CD4-positive, alpha-beta T cell treated with Interleukin-17A for 1 hour (primary cell): Measurements from ENCODE around the gene PARD6G.
"Not testable (repeated sequence)": the region's sequence is repeated elsewhere in the genome, so short reads cannot be mapped to it uniquely, and the experiment has no call there.

Source experiments
- DNase-seq: peaks from one replicate; pipeline ENCODE4 v3.0.0-alpha.2; 2020

Gene PARD6G

GRCh38 chr18:80170395-80171053, 76.8 kb downstream of the PARD6G start:
- no peak for DNase-seq

GRCh38 chr18:80169607-80170006, 77.7 kb downstream of the PARD6G start:
- no peak for DNase-seq

DNA sequence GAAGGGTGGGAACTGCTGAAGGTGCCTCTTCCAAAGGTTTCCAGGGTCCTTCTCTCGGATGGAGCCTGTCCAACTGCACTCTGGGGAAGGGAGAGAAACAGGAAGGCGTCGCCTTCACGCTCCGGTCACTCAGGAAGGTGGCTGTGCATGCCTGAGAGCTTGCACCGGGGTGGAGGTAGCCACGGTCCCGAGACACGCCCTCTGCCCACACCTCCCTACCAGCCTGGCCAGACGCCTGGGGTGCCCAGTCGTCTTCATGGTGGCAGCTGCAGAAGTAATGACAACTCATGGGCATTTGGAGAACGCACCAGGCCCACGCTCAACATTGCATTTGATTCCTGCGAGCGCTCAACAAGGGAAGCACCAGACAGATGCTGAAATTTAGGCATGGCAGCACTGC, 78.3 kb downstream of the PARD6G start:
- DNase-seq: no peak

DNA sequence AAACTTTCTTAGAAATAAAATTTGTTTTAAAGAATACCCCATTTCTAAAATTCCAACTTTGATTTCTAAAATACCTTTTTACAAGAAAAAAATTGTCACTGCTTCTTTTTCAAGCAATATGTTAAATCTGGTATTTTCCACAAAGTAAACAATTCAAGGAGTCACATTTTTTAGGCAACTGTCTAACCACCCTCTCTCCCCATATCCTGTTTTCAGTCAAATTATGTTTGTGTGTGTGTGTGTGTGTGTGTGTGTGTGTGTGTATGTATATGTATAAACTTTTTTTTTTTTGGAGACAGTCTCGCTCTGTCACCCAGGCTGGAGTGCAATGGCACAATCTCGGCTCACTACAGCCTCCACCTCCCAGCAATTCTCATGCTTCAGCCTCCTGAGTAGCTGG, 79.0 kb downstream of the PARD6G start:
- no peak for DNase-seq

GRCh38 chr18:80167931-80168330, 79.4 kb downstream of the PARD6G start:
- DNase-seq: no peak

DNA sequence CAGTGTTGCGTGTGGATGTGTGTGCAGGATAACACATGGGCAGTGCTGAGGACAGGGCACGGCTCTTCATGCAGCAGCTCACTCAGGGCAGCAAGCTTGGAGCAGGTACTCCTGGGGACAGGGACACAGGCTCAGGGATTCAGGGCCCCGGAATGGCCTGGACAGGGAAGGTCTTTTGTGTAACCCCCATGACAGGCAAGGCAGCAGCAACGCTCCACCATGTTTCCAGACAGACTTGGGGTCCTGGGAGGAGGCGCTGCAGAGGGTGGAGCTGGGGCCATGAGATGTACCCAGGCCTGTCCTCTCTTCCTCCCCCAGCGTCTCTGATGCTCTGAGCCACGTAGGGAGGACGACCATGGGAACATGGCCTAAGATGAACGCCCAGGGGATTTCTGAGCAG, 80.0 kb downstream of the PARD6G start:
- no peak for DNase-seq

- DNase-seq: no peak
Measured at GRCh38 chr18:80166725-80167124, 80.6 kb downstream of the PARD6G start.

DNA sequence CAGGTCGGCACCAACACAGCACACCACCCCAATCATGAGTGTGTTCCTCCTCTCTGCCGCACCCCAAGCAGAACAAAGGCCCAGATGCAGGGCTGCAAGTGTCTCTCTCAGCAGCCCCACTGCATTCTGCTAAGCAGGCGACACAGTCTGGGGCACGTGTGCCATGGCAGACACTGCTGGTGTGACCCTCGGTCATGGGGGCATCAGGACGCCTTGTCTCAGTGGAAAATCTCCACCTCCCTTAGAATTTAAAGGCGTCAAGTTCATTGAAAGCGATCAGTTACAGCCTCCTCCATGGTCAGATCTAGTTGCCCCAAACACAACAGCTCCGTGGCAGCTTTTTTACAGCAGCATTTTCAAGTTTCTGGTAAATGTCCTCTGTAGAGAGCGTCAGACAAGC, 81.1 kb downstream of the PARD6G start:
- DNase-seq: no peak

DNA sequence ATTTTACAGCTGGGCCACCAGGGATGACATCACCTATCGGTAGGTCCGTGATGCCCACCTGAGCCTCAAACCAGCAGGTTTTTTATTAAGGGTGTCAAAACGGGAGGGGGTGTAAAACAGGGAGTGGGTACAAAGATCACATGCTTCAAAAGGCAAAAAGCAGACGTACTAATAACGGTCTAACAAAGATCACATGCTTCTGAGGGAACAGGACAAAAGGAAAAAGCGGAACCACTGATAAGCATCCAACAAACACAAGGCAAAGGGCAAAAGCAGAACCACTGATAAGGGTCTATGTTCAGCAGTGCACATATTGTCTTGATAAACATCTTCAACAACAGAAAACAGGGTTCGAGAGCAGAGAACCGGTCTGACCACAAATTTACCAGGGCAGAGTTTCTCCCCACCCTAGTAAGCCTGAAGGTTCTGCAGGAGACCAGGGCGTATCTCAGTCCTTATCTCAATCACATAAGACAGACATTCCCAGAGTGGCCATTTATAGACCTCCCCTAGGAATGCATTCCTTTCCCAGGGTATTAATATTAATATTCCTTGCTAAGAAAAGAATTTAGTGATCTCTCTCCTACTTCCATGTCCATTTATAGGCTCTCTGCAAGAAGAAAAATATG, 82.5 kb downstream of the PARD6G start:
- not testable (repeated sequence) for DNase-seq

- DNase-seq: no peak
Measured at GRCh38 chr18:80163183-80163582, 84.1 kb downstream of the PARD6G start.

GRCh38 chr18:80161781-80162417, 85.4 kb downstream of the PARD6G start:
- no peak for DNase-seq

DNA sequence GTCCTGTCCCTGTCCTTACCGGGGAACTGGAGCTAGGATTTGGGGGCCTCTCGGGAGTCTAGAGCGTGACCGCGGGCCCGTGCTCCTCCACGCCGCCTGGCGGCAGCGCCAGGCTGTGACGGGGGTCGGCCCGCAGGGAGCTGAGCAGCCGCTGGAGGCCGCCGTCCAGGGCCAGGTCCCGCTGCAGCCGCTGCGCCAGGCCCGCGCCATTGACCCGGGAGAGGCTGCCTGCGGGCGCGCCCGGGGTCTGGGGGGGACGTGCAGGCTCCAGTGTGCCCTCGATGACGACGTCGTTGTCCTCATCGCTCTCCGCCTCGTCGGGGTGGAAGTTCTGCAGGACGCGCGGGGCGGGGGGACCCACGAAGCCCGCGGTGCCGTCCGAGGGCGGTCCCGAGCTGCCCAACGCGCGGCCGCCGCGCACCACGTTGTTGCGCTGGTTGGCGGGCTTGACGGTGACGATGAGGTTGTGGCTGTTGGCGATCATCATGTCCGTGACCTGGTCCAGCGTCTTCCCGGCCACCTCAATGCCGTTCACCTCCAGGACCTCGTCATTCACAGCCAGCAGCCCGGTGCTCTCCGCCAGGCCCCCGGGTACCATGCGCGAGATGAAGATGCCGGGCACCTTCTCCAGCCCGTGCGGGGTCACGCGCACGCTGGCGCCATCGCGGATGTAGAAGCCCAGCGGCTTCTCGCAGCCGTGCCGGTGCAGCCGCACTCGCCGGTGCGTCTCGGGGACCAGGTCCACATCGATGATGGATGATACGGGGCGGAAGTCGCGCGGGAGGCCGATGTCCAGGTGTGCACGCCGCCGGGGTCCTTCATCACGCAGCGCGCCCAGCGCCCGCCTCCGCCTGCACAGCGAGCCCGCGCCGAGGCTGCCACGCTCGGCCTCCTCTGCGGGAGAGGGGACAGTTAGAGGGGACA, 87.3 kb downstream of the PARD6G start:
- peak; percentile 32 for DNase-seq

- DNase-seq: no peak
Measured at GRCh38 chr18:80158365-80158764, 88.9 kb downstream of the PARD6G start.

GRCh38 chr18:80157708-80158343, 89.5 kb downstream of the PARD6G start:
- peak; percentile 76 for DNase-seq

DNA sequence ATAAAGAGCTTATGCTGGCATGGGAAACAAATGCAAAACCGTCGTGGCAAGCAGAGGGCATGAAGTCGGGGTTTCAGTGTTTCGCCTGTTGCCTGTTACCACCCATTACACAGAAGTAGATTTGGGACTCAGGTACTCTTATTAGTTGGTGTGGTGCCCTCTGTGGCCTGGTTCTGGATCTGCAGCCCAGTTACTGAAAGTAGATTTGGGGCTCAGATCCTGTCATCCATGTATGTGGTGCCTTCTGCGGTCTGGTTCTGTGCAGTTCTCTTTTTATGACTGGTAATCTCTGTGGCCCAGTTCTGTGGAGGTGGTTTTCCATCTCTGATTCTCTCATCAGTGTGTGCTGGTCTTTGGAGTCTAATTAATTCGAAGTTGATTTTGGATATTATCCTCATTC, 93.0 kb downstream of the PARD6G start:
- DNase-seq: peak; percentile 45

GRCh38 chr18:80149667-80150066, 97.6 kb downstream of the PARD6G start:
- DNase-seq: no peak

GRCh38 chr18:80148326-80149199, 98.8 kb downstream of the PARD6G start:
- no peak for DNase-seq

DNA sequence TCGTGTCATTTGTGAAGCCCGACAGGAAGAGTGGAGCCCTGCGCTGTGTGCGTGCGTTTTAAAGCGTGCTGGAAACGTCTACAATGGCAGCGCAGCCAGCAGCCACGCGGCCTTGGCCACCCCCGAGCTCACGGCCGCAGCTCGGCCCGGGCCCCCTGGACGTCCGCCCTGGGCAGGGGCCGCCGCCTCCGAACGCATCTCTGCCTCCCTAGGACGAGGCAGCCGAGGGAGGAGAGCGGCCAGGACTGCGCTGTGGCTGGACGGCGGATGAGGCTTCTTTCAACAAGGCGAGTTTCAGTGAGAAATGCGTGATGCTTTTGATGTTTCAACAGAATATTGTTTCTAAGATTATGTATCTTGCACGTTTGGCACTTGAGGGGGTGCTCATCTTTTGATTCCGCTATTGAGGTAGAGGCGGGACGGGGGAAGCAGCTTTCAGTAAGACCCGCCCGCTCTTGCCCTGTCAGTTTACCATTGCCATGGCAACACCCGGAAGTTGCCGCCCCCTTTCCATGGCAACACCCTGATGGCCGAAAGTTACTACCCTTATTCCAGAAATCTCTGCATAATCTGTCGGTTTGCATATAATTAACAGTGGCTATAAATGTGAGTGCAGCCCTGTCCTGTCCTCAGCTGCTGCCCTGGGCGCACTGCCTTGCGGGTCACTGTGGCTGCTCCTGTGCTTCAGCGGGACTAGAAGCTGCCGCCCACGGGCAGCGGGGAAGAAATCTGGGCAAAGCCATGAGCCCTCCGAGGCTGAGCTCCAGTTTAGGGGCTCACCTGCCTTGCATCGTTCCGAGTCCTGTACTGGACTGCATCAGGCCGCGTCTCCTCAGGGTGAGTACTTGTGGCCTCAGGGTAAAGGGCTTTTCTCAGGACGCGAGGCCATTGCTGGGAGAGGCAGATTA, 99.6 kb downstream of the PARD6G start:
- peak; percentile 79 for DNase-seq

GRCh38 chr18:80147037-80147417, 100.3 kb downstream of the PARD6G start:
- no peak for DNase-seq

DNA sequence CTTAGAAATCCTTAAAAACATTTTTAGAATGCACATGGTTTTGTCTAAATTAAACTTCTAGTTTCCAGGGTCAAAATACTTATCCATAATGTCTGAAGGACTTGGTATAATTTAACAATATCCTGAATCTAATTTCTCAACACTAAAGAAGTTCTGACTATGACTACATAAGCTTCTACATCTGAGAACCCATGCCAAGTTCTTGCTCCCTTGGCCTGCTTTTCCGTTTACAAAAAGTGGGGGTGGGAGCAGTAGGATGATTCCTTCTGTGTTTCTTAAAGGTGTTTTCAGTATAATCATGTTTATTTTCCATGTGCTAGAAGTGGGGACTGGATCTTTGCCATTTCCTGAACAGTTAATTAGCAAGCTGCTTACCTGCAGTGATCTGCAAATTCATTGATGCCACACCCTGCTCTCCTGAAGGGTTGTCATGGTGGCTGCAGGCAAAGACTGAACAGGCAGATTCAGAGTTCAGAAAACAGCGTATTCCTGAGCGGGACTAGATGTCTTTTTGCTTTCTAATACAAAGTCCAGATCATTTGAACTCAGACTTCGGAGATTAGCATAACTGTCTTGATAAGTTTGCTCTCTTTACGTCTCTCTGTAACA, 102.0 kb downstream of the PARD6G start:
- no peak for DNase-seq
